HG02642 (cell line): ENCODE measurements around the gene AOPEP.
"Not testable (repeated sequence)": the region's sequence is repeated elsewhere in the genome, so short reads cannot be mapped to it uniquely, and the experiment has no call there.

Source experiments
- ATAC-seq: cut with Tn5 transposase; IDR thresholded peaks from one replicate; pipeline ENCODE4 v1.9.1; 2021; ENCODE audit warnings: mild to moderate bottlenecking; ENCODE audit not compliant: unreplicated experiment, poor library complexity

The AOPEP gene

GRCh38 chr9:94811074-94811473 is 84.6 kb downstream of the AOPEP start:
- no peak for ATAC-seq

- no peak for ATAC-seq
These were observed 85.8 kb downstream of the AOPEP start for GRCh38 chr9:94812343-94812742.

DNA sequence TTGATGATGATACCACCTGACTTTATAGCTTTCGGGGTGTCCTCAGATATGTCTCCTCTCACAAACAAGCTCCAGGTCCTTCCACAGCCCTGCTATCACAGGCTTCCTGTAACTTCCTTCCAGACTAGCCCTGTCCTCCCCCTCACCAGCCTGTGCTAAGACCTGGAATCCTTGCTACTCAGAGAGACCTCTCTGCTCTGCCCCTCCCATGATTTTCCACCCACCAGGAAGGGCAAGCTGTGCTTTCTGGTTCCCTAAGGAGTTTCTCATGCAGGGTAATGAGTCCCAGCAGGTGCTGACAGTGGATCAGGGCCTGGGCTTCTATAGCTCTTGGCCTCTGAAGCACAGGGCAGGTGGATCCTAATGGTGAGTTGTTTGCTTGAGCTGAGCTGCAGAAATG is 86.9 kb downstream of the AOPEP start:
- ATAC-seq = no peak

DNA sequence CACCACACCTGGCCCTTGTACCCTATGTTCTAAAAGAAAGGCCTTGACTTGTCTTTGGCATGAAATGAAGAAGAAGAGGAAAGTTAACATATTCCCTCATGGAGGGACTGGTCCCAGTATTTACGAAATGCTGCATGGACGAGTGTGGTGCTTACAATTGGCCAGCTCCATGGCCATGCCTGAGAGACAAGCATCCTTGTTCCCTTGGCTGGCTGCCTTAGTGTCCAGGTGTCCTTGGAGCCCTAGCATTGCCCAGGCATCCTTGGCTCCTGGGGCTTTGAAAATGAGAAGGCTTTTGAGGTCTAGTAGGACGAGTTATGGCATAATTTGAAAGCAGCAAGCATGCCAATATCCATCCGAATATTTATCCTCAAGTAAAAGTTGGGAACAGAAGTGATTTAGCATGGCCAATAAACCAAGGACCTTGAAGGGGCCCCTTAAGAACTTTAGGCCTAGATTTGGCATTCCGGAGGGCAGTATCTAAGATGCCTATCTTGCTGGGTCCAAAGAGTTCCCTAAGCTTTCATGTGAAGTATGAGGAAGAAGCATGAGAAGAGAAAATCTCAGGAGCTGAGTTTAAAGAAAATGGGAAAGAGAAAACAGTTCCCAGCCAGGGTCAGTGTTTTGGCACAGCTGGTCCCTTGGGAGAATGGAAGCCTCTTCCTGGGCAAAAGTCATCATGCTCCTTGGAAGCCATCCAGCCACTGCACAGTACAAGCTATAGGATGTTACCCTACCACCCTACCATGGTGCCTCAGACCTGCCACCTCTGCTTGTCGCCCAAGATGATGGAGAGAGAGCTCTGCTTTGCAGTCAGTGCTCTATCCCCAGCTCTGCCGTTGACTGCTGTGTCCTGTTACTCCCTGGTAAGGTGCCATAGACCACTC is 91.0 kb downstream of the AOPEP start:
- no peak for ATAC-seq

DNA sequence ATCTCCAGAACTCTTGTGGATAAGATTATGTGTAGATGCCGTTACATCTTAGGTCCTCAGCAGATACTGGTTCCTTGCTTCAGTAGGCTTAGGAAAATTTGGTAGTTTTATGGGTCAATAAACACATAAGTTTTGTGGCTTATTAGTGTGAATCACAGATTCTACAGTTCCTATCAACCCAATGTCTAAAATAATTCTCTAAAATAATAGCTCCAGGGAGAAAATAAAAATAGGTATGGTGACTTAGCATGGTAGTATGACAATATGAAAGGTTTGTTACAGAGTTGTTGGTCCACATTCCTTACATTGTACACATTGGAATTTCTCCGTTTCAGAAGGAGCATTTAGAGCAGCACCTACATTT is 91.7 kb downstream of the AOPEP start:
- no peak for ATAC-seq

DNA sequence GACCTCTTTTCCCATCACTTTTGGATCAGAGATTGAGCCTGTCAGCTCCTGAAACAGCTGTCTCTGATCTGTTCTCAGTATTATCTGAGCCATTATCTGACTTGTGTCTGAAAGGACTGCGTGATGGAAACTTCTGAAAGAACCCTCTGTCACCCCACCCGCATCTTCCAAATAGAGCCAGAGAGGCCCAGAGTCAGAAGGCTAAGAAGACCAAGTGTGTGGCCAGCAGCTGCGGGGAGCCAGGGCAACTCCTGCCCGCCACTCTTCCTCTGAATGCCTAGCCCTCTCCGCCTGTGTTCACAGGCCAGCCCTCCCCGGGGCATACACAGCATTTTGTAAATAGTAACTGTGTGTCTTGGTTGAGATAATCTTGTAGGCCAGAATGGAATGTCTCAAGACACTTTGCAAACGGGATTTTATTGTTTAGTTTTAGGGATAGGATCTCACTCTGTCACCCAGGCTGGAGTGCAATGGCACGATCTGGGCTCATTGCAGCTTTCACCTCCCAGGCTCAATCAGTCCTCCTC is 92.7 kb downstream of the AOPEP start:
- no peak for ATAC-seq

DNA sequence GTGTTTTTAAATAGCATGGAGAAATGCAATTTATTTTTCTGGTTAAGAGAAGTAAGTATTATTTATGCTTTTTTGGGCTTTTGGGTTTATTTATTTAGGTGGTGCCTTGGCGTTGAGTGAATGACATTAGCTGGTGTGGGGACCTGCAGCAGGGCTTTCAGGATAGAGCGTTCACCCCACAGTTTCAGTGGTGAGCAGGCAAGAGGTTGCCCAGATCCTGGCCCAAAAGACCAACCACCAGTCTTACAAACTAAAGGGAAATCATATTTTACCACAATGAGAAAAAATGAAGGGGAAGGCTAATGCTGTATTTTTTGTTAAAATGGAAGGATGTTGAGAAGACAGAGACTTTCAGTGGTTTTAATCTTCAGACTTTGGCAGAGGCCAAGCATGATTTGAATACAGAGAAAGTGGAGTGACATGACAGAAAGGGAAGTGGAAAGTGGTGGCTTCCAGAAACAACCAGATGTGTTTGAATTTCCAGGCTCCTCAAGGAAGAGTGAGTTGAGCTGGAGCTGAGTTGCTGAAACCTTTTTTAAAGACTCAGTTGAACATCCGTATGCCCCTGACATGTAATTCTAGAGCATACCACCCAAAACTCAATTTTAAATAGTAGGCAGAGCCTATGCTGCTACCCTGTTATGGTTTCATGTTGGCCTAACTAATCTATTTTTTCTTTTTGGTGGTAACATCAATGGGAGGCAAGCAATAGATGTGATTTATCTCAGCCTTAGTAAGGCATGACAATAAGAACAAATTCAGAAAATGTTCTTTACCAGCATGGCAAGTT is 94.8 kb downstream of the AOPEP start:
- peak; percentile 87 for ATAC-seq

GRCh38 chr9:94822273-94822672 is 95.8 kb downstream of the AOPEP start:
- ATAC-seq = no peak

DNA sequence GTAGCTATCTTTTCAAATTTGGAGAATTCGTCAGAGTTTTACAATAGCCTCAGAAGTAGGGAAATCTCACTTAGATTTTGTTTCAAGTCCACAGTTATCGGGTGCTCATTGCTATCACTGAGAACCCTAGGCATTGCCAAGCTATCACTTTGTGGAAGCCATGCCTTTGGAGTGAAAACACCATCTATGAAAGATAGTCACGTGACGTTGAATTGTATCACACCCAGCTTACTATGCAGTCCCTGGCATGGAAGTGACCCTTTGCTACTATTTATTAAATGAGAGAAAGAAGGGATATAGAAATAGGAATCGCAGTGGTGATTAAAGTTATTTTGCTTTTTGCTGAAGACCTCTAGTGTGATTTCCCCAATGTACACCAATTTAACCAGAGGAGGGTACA is 97.2 kb downstream of the AOPEP start:
- ATAC-seq = no peak

DNA sequence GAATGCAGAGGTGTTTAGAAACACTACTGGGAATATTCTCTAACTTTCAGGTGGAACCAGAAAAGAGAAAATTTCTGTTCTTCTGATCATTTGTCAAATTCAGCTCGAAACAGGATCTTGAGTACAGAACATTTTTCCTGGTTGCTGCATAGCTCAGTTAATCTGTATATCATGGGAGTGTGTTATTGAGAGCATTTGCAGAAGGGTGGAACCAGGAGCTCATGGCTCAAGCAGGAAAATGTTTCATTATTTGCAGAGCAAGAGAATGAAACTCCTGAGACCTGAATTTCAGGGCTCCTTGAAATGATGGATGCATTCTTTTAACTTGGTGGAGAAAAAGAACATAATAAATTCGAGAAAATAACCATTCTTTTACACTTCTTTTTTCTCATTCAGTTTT is 97.9 kb downstream of the AOPEP start:
- no peak for ATAC-seq

- no peak for ATAC-seq
These were observed 98.6 kb downstream of the AOPEP start for GRCh38 chr9:94824913-94825610.

- no peak for ATAC-seq
These were observed 99.1 kb downstream of the AOPEP start for GRCh38 chr9:94825611-94825958.

- ATAC-seq = no peak
These were observed 99.5 kb downstream of the AOPEP start for GRCh38 chr9:94826044-94826443.

GRCh38 chr9:94826644-94827410 is 100.3 kb downstream of the AOPEP start:
- ATAC-seq = no peak

DNA sequence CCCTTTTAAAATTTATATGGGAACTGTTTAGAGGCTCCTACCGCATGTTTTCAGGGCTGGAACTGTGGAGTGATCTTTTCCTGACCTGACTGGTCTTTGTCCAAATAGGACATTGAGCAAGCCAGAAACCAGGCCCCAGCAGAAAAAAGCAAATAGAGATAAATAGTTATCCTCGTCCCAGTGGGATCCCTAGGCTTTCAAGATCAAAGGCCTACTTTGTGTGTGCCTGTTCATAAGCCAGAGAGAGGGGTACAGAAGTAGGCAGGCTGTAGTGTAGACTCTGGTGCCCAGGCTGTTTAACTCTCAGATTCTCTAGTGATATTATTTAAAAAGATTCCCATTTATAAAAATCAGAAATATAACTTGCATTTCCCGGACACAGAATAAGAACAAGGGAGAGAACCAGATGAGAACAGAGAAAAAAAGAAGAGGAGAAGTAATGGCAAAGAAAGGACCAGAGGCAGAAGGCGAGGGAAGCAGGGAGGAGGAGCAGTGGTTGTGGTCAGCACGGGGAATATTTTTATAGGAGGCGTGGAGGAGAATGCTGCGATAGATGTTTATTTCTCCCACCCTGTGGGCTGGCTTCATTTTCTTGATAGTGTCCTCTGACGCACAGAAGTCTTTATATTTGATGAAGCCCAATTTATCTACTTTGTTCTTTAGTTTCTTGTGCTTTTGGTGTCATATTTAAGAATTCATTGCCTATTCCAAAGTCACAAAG is 101.2 kb downstream of the AOPEP start:
- no peak for ATAC-seq

GRCh38 chr9:94829380-94830070 is 103.0 kb downstream of the AOPEP start:
- no peak for ATAC-seq

- ATAC-seq = not testable (repeated sequence)
These were observed 103.6 kb downstream of the AOPEP start for GRCh38 chr9:94830071-94830604.

GRCh38 chr9:94833802-94834201 is 107.3 kb downstream of the AOPEP start:
- ATAC-seq = no peak

GRCh38 chr9:94837404-94837803 is 110.9 kb downstream of the AOPEP start:
- ATAC-seq = no peak
